HFF-Myc (cell line): ENCODE measurements around the gene PRKG1.

Experiments used
- DNase-seq: peaks from one replicate; pipeline ENCODE4 v3.0.0-alpha.2; 2011; ENCODE audit warnings: low read depth; ENCODE audit errors: extremely low read depth
- H3K4me3 ChIP-seq: replicated peaks from 2 replicates; pipeline ENCODE4 v1.5.1; 2011; ENCODE audit warnings: low read depth, mild to moderate bottlenecking, control low read depth, low read length
- CTCF ChIP-seq: IDR thresholded peaks from 2 replicates; pipeline ENCODE4 v1.5.1; 2012; ENCODE audit warnings: mild to moderate bottlenecking, low read depth, low read length, control low read depth; ENCODE audit errors: missing control alignments

Gene PRKG1

GRCh38 chr10:51308116-51308515, 233.8 kb downstream of the PRKG1 start:
- no peak overlapping the region for H3K4me3 ChIP-seq
- TF ChIP-seq CTCF = no peak
- DNase-seq = no peak

GRCh38 chr10:51311228-51311627, 236.9 kb downstream of the PRKG1 start:
- TF ChIP-seq CTCF = no peak
- no peak overlapping the region for H3K4me3 ChIP-seq
- no peak for DNase-seq

GRCh38 chr10:51312817-51313216, 238.5 kb downstream of the PRKG1 start:
- DNase-seq = no peak
- H3K4me3 ChIP-seq = no peak overlapping the region
- TF ChIP-seq CTCF = no peak

- H3K4me3 ChIP-seq = no peak overlapping the region
- no peak for TF ChIP-seq CTCF
- no peak for DNase-seq
These were observed 239.0 kb downstream of the PRKG1 start for GRCh38 chr10:51313251-51313650.

GRCh38 chr10:51313773-51314478, 239.6 kb downstream of the PRKG1 start:
- no peak overlapping the region for H3K4me3 ChIP-seq

GRCh38 chr10:51314481-51314880, 240.2 kb downstream of the PRKG1 start:
- no peak for DNase-seq
- H3K4me3 ChIP-seq = no peak overlapping the region
- no peak for TF ChIP-seq CTCF

More at GRCh38 chr10:51313773-51314478, 239.6 kb downstream of the PRKG1 start:
- TF ChIP-seq CTCF = no peak
- DNase-seq = no peak
